ENCODE results near the gene SIPA1L3.

The SIPA1L3 gene

DNA sequence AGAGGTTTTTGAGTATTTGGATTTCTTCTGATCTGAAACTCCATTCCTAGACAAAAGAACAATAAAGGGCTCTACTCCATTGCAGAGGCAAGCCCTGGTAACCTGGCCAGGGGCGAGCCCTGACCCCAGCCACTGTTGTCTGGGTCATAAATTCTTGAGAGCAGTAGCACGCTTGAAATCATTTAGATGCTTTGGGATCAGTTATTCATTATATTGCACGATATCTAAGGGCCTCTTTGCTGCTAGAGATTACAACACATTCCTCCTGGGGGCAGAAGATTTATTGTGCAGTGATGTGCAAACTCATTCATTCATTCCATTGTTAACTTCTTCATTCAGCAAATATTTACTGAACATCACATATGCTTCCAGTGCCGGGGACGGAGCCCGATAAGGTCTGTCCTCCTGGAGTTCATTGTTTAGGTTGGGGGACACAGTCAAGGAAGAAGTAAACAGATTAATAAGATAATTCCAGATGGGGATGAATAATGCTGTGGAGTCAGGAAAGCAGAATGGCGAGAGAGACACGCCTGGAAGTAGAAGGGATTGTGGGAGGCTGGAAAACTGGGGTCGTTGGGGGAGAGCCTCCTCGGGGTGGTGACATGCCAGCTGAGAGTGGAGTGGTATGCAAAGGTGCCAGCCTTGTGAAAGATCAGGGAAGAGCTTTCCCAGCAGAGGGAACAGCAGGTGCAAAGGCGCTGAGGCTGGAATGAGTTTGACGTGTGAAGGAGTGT is 34.9 kb downstream of the SIPA1L3 start:
- Histone ChIP-seq H3K27me3 (replicated peaks; ENCODE audit: control insufficient read depth, insufficient read depth, low read length, poor library complexity, severe bottlenecking) (no peaks in the 10 kb centered on the region), H3K4me3 (ENCODE audit: insufficient read depth, low read depth, low read length, poor library complexity, severe bottlenecking) (no peak overlapping the region), H3K36me3 (ENCODE audit: control insufficient read depth, insufficient read depth, low read length) (no peaks in the 10 kb centered on the region), H3K4me1 (ENCODE audit: control insufficient read depth, insufficient read depth, low read length, poor library complexity, severe bottlenecking) (no peaks in the 10 kb centered on the region), H3K9me3 (ENCODE audit: control insufficient read depth, low read length) (no peaks in the 10 kb centered on the region), H3K27ac (ENCODE audit: insufficient read depth, low read length, poor library complexity, severe bottlenecking) (no peak overlapping the region)
- no peak for DNase-seq

DNA sequence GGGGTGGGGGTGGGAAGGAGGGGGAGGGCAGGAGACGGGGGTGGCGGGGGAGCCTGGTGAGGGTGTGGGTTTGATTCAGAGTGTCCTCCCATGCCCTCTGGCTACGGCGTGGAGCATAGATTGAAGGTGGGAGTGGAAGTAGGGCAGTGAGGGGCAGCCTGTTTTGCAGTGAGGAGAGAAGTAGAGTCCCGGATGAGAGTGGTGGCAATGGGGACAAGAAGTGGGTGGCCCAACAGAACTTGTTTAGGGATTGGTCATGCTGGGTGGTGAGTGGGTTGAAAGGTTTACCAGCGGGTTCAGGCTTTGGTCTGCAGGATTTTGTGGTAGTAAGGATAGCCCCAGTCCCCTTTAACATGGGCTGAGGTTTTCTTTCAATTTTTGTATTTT is 35.5 kb downstream of the SIPA1L3 start:
- H3K27me3 ChIP-seq (replicated peaks; ENCODE audit: control insufficient read depth, insufficient read depth, low read length, poor library complexity, severe bottlenecking), result no peaks in the 10 kb centered on the region
- H3K36me3 ChIP-seq (ENCODE audit: control insufficient read depth, insufficient read depth, low read length), result no peaks in the 10 kb centered on the region
- no peak overlapping the region for H3K27ac ChIP-seq (ENCODE audit: insufficient read depth, low read length, poor library complexity, severe bottlenecking)
- DNase-seq, result no peak
- H3K4me1 ChIP-seq (ENCODE audit: control insufficient read depth, insufficient read depth, low read length, poor library complexity, severe bottlenecking), result no peaks in the 10 kb centered on the region
- H3K4me3 ChIP-seq (ENCODE audit: insufficient read depth, low read depth, low read length, poor library complexity, severe bottlenecking), result no peak overlapping the region
- H3K9me3 ChIP-seq (ENCODE audit: control insufficient read depth, low read length), result no peaks in the 10 kb centered on the region

DNA sequence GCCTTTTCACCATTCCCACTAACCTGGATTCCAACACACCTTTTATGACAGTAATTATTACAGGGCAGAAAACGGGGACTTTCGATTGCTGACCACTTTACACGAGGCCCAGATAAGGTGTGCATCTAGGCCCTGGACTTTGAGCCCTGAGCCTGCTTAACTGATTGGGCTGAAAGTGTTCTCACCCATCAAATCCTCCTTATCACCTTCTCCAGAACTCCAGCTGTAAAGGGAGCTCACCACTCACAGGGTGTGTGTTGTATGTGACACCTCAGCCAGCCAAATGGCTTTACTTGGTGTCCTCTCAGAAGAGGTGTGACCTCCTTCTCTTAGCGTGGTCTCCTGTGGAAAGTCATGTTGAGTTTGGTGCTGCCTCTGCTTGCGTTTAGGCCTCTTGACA is 36.5 kb downstream of the SIPA1L3 start:
- DNase-seq, result no peak
- no peaks in the 10 kb centered on the region for H3K9me3 ChIP-seq (ENCODE audit: control insufficient read depth, low read length)
- H3K36me3 ChIP-seq (ENCODE audit: control insufficient read depth, insufficient read depth, low read length), result no peaks in the 10 kb centered on the region

DNA sequence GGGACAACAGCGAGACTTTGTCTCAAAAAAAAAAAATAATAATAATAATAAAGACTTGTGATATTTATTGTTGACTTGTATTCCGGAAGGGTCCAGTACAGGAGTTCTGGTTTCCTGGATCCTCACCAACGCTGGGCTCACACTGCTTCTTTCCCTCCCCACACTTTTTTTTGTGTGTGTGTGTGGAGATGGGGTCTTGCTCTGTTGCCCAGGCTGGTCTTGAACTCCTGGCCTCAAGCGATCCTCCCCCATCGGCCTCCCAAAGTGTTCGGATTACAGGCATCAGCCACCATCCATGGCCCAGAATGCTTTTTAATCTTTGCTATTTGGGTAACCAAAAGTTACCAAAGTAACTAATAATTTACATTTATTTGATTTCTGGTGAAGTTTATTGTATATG is 39.1 kb downstream of the SIPA1L3 start:
- Histone ChIP-seq H3K9me3 (ENCODE audit: control insufficient read depth, low read length) (no peaks in the 10 kb centered on the region), H3K27ac (ENCODE audit: insufficient read depth, low read length, poor library complexity, severe bottlenecking) (no peak overlapping the region), H3K27me3 (replicated peaks; ENCODE audit: control insufficient read depth, insufficient read depth, low read length, poor library complexity, severe bottlenecking) (no peaks in the 10 kb centered on the region), H3K4me3 (ENCODE audit: insufficient read depth, low read depth, low read length, poor library complexity, severe bottlenecking) (no peak overlapping the region), H3K36me3 (ENCODE audit: control insufficient read depth, insufficient read depth, low read length) (no peaks in the 10 kb centered on the region), H3K4me1 (ENCODE audit: control insufficient read depth, insufficient read depth, low read length, poor library complexity, severe bottlenecking) (no peaks in the 10 kb centered on the region)
- DNase-seq, result no peak

More for the DNA sequence above, 36.5 kb downstream of the SIPA1L3 start:
- Histone ChIP-seq H3K4me3 (ENCODE audit: insufficient read depth, low read depth, low read length, poor library complexity, severe bottlenecking) (no peak overlapping the region), H3K4me1 (ENCODE audit: control insufficient read depth, insufficient read depth, low read length, poor library complexity, severe bottlenecking) (no peaks in the 10 kb centered on the region), H3K27me3 (replicated peaks; ENCODE audit: control insufficient read depth, insufficient read depth, low read length, poor library complexity, severe bottlenecking) (no peaks in the 10 kb centered on the region), H3K27ac (ENCODE audit: insufficient read depth, low read length, poor library complexity, severe bottlenecking) (no peak overlapping the region)

DNA sequence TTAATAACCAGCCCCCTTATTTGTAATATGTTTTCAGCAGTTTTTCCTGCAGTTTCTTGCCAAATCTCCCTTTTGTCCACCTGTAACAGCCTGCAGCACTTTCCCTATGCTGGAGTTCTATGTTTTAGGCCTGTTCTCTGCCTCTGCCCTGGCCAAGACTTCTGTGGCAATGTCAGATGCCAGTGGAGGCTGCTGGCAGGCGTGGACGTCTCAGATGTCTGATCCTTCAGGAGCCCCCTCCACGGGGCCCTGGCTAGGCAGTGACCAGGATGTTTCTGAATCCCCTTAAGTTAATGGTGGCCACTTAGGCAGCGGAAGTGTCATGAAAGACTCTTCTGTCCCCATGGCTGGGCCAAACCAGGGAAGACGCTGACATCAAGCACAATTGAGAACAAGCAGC is 40.8 kb downstream of the SIPA1L3 start:
- no peaks in the 10 kb centered on the region for H3K27me3 ChIP-seq (replicated peaks; ENCODE audit: control insufficient read depth, insufficient read depth, low read length, poor library complexity, severe bottlenecking)
- H3K27ac ChIP-seq (ENCODE audit: insufficient read depth, low read length, poor library complexity, severe bottlenecking), result no peak overlapping the region
- DNase-seq, result no peak
- no peaks in the 10 kb centered on the region for H3K9me3 ChIP-seq (ENCODE audit: control insufficient read depth, low read length)
- H3K4me1 ChIP-seq (ENCODE audit: control insufficient read depth, insufficient read depth, low read length, poor library complexity, severe bottlenecking), result no peaks in the 10 kb centered on the region
- H3K4me3 ChIP-seq (ENCODE audit: insufficient read depth, low read depth, low read length, poor library complexity, severe bottlenecking), result no peak overlapping the region
- H3K36me3 ChIP-seq (ENCODE audit: control insufficient read depth, insufficient read depth, low read length), result no peaks in the 10 kb centered on the region

DNA sequence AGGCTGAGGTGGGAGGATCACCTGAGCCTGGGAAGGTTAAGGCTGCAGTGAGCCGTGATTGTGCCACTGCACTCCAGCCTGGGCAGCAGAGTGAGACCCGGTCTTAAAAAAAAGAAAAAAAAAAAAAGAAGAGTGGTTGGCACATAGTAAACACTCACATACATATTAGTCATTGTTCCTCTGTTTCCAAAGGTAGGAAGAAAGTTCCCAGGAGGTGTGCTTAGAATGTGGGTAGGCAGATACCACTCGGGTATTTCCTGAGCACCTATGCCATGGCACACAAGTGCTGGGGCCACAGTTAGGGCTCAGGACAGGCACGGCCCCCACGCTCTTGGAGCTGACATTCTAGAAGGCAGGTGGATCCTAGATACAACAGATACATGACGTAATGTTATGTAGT is 41.4 kb downstream of the SIPA1L3 start:
- no peak for DNase-seq
- Histone ChIP-seq H3K4me1 (ENCODE audit: control insufficient read depth, insufficient read depth, low read length, poor library complexity, severe bottlenecking) (no peaks in the 10 kb centered on the region), H3K4me3 (ENCODE audit: insufficient read depth, low read depth, low read length, poor library complexity, severe bottlenecking) (no peak overlapping the region)

DNA sequence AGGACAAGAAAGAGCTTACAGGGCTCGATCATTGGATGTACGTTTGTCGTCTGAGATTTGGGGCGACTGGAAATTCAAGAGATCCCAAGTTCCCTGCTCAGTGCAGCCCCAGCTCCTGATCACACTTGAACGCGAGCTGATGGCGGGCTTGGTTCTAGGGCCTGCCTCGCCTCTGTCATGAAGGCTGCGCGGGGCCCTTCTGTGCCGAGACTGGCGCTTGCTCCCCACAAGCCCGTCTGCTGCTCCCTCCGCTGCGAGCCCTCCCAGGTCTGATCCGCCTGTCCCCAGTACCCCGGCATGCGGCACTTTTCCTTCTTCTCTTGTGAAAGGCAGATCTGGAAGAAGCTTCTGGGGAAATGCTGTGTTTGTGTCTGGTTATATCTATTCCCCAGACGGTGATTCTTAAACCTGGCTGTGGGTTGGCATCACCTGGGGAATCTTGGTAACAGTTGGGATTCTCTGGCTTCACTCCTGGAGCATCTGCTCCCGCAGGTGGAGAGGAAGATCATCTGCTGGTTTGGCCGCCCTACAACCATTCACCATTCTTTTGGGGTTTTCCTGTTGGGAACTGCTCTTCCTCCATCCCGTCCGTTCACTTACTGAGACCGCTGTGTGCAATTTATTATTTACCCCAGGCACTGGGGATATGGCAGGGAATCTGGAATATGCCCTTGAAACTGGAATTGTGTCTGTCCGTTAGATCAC is 43.6 kb downstream of the SIPA1L3 start:
- H3K4me3 ChIP-seq (ENCODE audit: insufficient read depth, low read depth, low read length, poor library complexity, severe bottlenecking), result no peak overlapping the region
- no peaks in the 10 kb centered on the region for H3K4me1 ChIP-seq (ENCODE audit: control insufficient read depth, insufficient read depth, low read length, poor library complexity, severe bottlenecking)
- no peaks in the 10 kb centered on the region for H3K9me3 ChIP-seq (ENCODE audit: control insufficient read depth, low read length)
- DNase-seq, result no peak
- H3K27me3 ChIP-seq (replicated peaks; ENCODE audit: control insufficient read depth, insufficient read depth, low read length, poor library complexity, severe bottlenecking), result no peaks in the 10 kb centered on the region
- no peaks in the 10 kb centered on the region for H3K36me3 ChIP-seq (ENCODE audit: control insufficient read depth, insufficient read depth, low read length)
- no peak overlapping the region for H3K27ac ChIP-seq (ENCODE audit: insufficient read depth, low read length, poor library complexity, severe bottlenecking)

More for the DNA sequence above, 41.4 kb downstream of the SIPA1L3 start:
- Histone ChIP-seq H3K36me3 (ENCODE audit: control insufficient read depth, insufficient read depth, low read length) (no peaks in the 10 kb centered on the region), H3K9me3 (ENCODE audit: control insufficient read depth, low read length) (no peaks in the 10 kb centered on the region), H3K27ac (ENCODE audit: insufficient read depth, low read length, poor library complexity, severe bottlenecking) (no peak overlapping the region), H3K27me3 (replicated peaks; ENCODE audit: control insufficient read depth, insufficient read depth, low read length, poor library complexity, severe bottlenecking) (no peaks in the 10 kb centered on the region)

DNA sequence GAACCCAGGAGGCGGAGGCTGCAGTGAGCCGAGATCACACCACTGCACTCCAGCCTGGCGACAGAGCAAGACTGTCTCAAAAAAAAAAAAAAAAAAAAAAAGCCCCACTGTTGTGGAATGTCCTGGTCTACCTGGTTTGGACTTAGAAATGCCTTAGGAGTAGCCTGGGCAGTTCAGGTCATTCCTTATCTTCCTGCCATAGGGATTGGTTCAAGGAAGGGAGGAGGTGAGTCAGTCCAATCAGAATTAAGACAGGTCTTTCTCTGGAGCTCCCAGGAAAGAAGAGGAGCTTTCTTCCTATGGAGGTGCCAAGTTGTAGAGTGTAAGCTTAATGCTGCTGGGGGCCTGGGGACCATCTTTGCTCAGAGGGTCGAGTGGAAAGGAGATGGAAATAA is 44.8 kb downstream of the SIPA1L3 start:
- no peaks in the 10 kb centered on the region for H3K9me3 ChIP-seq (ENCODE audit: control insufficient read depth, low read length)
- H3K27me3 ChIP-seq (replicated peaks; ENCODE audit: control insufficient read depth, insufficient read depth, low read length, poor library complexity, severe bottlenecking), result no peaks in the 10 kb centered on the region
- H3K4me3 ChIP-seq (ENCODE audit: insufficient read depth, low read depth, low read length, poor library complexity, severe bottlenecking), result no peak overlapping the region
- no peak for DNase-seq
- no peaks in the 10 kb centered on the region for H3K36me3 ChIP-seq (ENCODE audit: control insufficient read depth, insufficient read depth, low read length)
- H3K4me1 ChIP-seq (ENCODE audit: control insufficient read depth, insufficient read depth, low read length, poor library complexity, severe bottlenecking), result no peaks in the 10 kb centered on the region
- no peak overlapping the region for H3K27ac ChIP-seq (ENCODE audit: insufficient read depth, low read length, poor library complexity, severe bottlenecking)

DNA sequence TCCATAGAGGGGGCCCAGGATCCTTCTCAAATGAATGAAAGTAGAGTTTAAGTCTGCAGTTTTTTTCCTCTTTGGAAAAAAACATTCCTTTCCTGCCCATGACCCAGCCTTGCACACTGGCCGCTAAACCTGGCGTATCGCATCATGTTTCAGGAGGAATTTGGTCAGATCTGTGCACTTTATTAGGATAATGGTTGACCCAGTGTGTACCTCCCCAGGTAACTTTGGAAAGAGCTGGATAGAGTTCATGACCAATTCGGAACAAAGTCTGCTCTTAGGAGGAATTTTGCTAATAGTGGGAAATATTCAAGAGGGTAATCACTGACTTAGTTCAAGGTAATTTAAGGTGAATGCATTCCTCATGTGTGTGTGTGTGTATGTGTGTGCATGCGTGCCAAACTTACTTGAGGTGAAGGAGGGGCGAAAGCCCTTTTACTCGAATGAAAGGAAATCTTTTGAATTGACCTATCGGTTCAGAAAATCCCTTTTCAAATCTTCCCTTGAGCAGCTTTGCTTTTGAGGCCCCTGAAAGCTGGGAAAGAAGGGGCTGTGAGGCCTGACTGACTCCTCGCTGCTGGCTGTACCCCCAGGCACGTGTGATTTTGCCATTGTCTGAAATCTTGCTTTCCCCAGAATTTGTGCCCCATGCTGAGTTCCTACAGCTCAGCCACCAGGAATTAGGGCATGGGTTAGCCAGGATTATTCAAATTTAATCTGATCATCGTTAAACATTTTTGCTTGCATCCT is 46.3 kb downstream of the SIPA1L3 start:
- Histone ChIP-seq H3K4me1 (ENCODE audit: control insufficient read depth, insufficient read depth, low read length, poor library complexity, severe bottlenecking) (no peaks in the 10 kb centered on the region), H3K27ac (ENCODE audit: insufficient read depth, low read length, poor library complexity, severe bottlenecking) (no peak overlapping the region), H3K4me3 (ENCODE audit: insufficient read depth, low read depth, low read length, poor library complexity, severe bottlenecking) (no peak overlapping the region), H3K36me3 (ENCODE audit: control insufficient read depth, insufficient read depth, low read length) (no peaks in the 10 kb centered on the region), H3K27me3 (replicated peaks; ENCODE audit: control insufficient read depth, insufficient read depth, low read length, poor library complexity, severe bottlenecking) (no peaks in the 10 kb centered on the region), H3K9me3 (ENCODE audit: control insufficient read depth, low read length) (no peaks in the 10 kb centered on the region)
- DNase-seq, result no peak

DNA sequence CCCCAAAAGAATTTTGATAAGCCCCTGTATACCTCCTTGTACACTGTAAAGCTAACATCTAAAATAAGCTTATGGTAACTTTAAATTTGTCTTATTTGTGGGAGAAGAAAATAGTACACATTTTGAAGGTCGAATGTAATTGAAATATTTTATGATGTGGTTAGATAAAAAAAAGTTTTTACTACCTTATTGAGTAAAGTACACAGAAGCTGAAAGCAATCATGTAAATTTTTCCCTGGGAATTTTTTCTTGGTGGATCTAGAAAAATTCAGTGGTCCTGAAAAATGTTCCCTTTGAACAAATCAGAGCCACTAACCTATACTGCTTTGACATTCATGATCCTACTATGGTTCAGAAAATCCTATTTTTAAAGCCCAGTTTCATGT is 46.9 kb downstream of the SIPA1L3 start:
- no peak overlapping the region for H3K27ac ChIP-seq (ENCODE audit: insufficient read depth, low read length, poor library complexity, severe bottlenecking)
- no peak for DNase-seq
- H3K4me3 ChIP-seq (ENCODE audit: insufficient read depth, low read depth, low read length, poor library complexity, severe bottlenecking), result no peak overlapping the region
- H3K36me3 ChIP-seq (ENCODE audit: control insufficient read depth, insufficient read depth, low read length), result no peaks in the 10 kb centered on the region
- H3K9me3 ChIP-seq (ENCODE audit: control insufficient read depth, low read length), result no peaks in the 10 kb centered on the region
- no peaks in the 10 kb centered on the region for H3K4me1 ChIP-seq (ENCODE audit: control insufficient read depth, insufficient read depth, low read length, poor library complexity, severe bottlenecking)
- no peaks in the 10 kb centered on the region for H3K27me3 ChIP-seq (replicated peaks; ENCODE audit: control insufficient read depth, insufficient read depth, low read length, poor library complexity, severe bottlenecking)
